GM18867 (cell line): ENCODE measurements around the gene MRPL42.
A peak's percentile ranks its signal among the peaks of the same experiment; 100 is the strongest.
"Not testable (repeated sequence)": the region's sequence is repeated elsewhere in the genome, so short reads cannot be mapped to it uniquely, and the experiment has no call there.

Experiments
- ATAC-seq: cut with Tn5 transposase; IDR thresholded peaks from one replicate; pipeline ENCODE4 v1.9.1; 2021; ENCODE audit warnings: mild to moderate bottlenecking, moderate library complexity; ENCODE audit not compliant: unreplicated experiment

MRPL42 gene

DNA sequence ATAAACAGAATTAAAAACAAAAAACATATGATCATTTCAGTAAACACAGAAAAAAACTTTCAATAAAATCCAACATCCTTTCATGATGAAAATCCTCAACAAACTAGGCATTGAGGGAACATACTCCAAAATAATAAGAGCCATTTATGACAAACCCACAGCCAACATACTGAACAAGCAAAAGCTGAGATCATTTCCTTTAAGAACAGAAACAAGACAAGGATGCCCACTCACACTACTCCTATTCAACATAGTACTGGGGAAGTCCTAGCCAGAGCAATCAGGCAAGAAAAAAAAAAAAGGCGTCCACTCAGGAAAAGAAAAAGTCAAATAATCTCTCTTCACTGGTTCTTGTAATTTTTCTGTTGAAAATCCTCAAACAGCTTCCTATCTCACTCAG is 30.1 kb downstream of the MRPL42 start:
- ATAC-seq: no peak

DNA sequence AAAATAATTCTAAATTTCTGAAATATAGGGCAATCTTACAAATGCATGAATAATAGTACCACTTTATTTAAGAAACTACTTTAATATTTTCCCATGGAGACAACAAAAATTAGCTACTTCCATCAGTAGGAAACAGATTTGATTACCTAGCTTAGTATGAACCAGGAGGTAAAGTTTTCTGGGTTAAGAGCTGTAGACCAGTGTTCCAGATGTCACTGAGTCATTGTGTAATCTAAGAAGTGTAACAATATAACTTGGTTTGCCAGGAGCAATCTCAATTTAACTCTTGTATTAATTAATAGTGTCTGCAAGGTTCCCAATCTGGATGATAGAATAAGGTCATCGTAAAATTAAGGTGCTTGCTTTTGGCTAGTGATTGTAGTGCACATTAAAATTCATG is 31.5 kb downstream of the MRPL42 start:
- ATAC-seq: not testable (repeated sequence)

DNA sequence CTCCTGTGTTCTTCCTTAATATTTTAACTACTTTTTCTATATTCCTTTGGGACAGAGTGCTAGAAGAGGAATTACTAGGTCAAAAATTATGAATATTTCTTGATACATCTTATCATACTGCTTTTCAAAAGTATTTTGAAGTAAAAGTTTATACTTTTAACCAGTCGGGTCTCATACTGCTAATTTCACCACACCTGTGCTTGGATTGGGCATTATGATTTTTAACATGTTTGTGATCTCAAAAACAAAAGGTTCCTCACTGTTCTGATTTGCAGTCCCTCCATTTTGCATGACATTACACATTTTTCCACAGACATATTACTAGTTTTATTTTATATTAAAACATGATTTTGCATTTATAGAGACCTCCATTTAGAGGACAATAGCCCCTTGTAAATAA is 32.9 kb downstream of the MRPL42 start:
- ATAC-seq: no peak

- no peak for ATAC-seq
Measured at GRCh38 chr12:93500667-93501066, 33.4 kb downstream of the MRPL42 start.

DNA sequence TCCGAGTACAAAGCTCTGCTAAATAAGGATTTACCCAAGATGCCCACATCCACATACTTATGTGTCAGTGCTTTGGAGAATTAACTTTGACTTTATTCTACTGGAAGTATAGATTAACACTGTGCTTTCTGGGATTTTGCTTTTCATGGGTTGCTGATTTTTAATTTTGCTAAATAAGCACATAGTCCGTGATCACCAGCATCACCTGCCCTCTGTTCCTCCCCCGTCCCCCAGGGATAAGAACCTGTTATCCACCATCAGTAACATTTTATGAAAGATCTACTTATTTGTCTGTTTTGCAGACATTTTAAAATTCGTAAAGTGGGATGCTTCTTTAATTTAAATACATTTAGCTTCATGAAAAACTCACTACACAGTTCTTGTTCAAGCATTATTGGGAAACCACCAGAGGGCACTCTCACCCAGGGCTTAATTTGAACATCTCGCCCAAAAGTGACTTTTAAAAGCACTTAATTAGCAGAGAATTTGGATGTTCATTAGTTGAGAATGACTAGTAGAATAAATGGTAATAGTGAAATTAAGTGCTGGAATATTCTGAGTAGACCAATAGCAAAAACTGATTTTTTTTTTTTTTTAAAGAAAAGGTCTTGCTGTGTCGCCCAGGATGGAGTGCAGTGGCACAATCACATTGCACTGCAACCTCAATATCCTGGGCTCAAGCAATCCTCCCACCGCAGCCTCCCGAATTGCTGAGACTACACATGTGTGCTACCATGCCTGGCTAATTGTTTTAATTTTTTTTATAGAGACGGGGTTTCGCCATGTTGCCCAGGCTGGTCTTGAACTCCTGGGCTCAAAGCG is 35.7 kb downstream of the MRPL42 start:
- no peak for ATAC-seq

DNA sequence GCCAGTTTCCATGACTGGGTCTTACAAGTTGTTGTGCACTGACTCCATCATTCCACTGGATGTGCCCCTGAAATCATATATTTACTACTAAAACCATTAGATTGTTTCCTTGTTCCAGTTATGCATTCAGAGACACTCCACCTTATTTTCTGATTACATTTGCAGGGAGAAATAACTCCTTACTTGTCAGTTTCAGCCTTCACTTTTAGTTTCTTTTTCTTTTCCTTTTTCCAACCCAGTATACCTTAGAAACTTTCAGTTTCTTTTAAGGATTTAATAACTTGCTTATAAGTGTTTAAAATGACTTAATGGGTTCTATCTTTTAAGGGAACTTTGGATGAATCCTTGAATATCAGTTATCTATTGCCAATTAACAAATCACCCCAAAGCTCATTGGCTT is 39.9 kb downstream of the MRPL42 start:
- no peak for ATAC-seq

DNA sequence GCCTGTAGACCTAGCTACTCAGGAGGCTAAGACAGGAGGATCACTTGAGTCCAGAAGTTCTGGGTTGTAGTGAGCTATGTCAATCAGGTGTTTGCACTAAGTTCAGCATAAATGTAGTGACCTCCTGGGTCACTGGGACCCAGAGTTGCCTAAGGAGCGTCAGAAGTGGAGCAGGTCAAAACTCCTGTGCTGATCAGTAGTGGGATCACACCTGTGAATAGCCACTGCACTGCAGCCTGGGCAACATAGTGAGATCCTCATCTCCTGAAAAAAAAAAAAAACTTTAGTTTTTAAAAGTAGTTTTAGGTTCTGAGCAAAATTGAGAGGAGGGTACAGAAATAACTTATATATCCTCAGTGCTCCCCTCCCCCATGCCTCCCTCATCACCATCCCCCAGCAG is 42.2 kb downstream of the MRPL42 start:
- no peak for ATAC-seq

DNA sequence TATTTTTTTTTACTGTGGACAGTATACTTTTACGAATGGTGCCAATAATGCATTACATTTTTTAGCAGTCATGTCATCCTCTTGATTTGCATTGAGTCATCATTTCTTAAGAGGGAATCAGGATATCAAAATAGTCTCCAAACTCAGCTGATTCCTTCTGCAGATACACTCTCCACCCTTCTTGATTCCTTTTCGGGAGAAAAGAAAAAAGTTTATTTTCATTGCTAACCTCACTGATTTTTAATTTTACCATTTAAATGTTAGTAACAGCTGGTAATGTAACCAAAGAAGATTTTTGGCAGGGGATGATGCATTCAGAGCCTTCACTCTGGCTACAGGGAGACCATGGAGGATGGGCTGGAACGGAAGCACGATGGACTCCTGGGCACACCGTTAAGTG is 47.5 kb downstream of the MRPL42 start:
- no peak for ATAC-seq

GRCh38 chr12:93518725-93519124 is 51.4 kb downstream of the MRPL42 start:
- ATAC-seq: no peak

DNA sequence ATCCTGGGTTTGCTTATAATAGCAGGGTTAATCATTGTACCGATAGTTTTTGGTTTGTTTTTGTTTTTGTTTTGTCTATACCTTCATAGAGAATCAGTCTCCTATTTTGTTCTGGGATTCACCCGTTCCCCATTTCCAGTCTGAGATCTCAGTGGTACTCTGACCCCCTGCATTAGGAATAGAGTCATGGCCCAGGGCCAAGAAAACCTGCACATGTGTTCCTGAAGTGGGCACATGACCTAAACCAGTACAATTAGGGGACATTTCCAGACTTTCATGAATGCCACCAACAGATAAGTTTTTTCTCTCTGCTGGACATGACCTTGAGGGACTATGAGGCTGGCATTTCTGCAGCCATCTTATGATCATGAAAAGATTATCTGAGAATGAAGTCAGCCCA is 52.5 kb downstream of the MRPL42 start:
- no peak for ATAC-seq

DNA sequence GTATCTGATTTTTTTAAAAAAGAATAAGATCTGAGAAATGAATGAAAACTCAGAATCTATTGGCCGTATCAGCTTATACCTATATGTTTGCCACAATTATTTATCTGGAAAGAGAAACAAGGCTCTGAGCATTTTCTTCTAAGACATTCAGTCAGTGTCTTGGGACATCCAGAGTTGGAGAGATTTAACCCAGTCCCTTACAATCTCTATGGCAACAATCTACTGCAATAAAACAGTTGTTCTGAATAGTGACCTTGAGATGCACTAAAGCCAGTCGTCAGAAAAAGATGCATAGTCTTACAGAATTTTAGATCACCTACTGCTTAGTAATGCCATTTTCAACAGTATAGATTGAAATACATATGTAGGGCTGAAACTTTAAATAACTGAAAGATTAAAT is 53.1 kb downstream of the MRPL42 start:
- no peak for ATAC-seq

DNA sequence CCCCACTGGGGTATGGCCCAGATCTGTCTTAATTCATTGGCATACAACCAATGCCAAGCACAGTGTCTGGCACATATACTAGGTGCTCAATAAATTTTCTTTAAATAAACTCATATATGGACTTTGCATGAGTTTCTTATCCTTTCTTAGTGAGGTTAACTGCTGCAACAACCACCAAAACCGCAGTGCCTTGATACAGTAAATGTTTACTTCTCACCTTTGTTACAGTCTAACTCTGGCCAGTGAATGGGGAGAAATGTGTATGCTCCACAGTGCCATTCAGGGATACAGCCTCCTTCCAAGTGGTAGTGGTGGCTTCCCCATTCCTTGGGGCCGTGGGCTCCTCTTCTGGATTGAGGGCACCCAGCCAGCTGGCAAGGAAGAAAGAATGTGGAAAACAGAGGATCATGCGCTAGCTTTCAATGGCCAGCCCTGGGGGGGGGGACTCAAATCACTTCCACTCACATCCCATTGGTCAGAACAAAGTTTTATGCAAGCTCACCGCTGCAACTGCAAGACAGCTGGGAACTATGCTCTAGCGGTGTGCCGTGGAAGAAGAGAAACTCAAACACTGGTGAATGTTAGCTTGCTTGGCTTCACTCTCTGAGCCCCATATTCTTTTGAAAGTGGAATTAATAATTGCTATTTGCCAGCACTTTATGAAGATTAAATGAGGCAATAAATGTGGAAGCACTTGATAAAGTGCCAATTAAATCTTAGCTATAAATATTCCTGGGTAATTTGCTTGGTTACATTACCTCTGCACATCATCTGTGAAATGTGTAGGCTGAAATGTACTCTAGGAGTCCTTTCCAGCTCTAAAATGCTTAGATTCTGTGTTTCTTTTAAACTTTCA is 54.1 kb downstream of the MRPL42 start:
- ATAC-seq: no peak

GRCh38 chr12:93524386-93525133 is 57.2 kb downstream of the MRPL42 start:
- no peak for ATAC-seq

DNA sequence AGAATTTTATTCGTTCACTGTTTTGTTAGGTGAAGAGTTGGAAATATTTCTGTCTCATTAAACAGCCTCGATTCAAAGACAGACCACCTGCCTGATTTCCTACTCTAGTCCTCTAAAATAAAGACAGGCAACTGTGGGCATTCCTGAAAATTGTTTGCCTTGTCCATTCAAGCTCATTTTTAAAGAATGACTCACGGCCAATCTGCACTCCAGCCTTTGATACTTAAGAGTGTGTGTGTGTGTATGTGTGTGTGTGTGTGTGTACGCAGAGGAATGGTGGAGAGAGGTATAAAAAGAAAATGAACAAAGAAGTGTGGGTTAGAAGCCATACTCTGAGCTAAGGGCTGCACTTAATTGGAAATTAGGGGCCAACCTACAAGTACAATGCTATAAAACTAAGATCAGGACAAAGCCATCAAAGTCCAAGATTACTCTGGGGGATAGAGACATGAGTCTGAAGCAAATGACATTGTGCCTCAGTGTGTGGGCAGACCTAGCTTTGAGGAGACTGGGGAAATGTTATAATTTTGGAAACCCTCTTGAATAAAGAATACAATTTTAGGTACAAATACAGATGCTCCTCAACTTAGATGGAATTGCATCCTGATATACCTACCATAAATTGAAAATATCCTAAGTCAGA is 59.6 kb downstream of the MRPL42 start:
- ATAC-seq: no peak

DNA sequence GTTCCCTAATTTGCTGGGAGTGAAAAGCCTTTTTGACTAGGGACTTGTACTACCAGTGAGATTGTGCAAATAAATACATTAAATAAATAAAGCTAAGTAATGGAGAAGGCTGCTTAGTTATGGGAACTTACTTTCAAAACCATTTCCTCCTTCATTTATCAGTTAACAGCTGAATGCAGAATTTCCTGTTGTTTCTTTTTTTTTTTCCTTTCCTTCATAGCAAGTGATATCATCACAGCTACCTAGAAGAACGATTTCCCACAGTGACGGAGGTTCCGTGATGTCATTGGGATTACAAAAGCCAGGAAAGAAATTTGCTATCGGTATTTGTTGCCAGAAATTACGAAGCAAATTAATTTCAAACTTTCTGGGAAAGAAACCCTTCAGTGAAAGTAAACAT is 63.0 kb downstream of the MRPL42 start:
- no peak for ATAC-seq

GRCh38 chr12:93533310-93533709 is 66.0 kb downstream of the MRPL42 start:
- ATAC-seq: no peak

- peak; percentile 26 for ATAC-seq
Measured at GRCh38 chr12:93536111-93536765, 68.9 kb downstream of the MRPL42 start.

DNA sequence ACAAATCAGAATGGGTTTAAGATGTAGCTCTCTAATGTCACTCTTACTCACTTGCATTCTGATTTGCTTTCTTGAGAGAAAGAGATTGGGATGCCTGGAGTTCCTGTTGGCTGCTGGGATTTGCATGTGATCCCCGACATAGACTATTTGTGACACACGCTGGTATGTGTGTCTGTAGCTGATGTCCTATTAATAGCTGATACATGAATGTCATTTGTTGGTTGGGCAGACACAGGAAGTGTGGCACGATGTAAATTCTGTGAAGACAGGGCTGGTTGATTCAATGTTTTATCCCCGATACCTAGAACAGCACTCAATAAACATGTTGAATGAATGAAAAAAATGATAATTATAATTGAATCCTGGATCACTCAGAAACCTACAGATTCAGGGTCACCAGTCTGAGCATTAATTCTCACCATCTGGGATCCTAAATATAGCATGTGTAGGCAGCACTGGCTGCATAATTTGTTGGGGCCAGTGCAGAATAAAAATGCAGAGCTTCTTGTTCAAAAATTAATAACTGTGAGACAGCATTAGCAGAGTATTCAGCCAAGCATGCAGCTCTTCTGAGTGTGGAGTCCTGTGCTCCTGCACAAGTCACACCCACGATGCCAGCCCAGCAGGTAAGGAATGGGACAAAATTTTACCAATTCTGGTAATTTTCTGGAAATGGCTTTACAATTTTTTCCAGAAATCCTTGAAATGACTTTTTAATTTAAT is 69.6 kb downstream of the MRPL42 start:
- ATAC-seq: peak; percentile 93

GRCh38 chr12:93537769-93538168 is 70.5 kb downstream of the MRPL42 start:
- ATAC-seq: no peak

- ATAC-seq: no peak
Measured at GRCh38 chr12:93539821-93540220, 72.5 kb downstream of the MRPL42 start.
